ENCODE results near the gene IFI44.

- TF ChIP-seq CTCF (conservative IDR thresholded peaks at IDR 0.05) (no peak), ZFX (IDR thresholded peaks at IDR 0.05) (no peak)
Measured at GRCh38 chr1:78712467-78713051, 62.9 kb downstream of the IFI44 start.

All from C4-2B (cell line).